NCI-H774 (cell line): ENCODE data around the gene PROK2.

Source experiments
- DNase-seq: peaks from one replicate; lab custom pipeline; 2025; lab: John Stamatoyannopoulos, UW

Gene PROK2

GRCh38 chr3:71734881-71735280 is 50.1 kb downstream of the PROK2 start:
- DNase-seq = no peak

GRCh38 chr3:71733319-71733718 is 51.6 kb downstream of the PROK2 start:
- no peak for DNase-seq

DNA sequence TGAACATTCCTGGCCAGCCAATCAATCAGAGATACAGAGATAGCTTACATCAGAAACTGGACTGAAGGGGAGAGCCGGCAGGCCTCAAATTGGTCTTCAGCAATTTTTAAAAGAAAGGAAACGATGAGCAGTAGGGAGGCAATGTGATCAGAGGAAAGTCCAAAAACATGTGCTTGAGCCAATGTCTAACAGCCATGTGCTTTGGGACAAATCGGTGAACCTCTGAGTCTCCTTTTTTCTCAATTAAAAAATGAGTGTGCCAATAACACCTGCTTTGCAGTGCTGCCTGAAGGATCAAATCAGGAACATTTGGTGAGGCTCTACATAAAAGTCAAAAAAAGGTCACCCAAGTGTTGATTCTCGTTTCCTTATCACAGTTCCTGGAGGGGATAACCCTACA is 52.3 kb downstream of the PROK2 start:
- DNase-seq = no peak

- no peak for DNase-seq
Observed at GRCh38 chr3:71728632-71729342, 56.2 kb downstream of the PROK2 start.

GRCh38 chr3:71726146-71726545 is 58.8 kb downstream of the PROK2 start:
- no peak for DNase-seq

GRCh38 chr3:71725271-71725991 is 59.5 kb downstream of the PROK2 start, which contains the start of gene EIF4E3:
Gene EIF4E3, minus strand, starts transcription at chr3:71725402. Its CDS starts 35 bp downstream, at chr3:71725367.
- DNase-seq = no peak

DNA sequence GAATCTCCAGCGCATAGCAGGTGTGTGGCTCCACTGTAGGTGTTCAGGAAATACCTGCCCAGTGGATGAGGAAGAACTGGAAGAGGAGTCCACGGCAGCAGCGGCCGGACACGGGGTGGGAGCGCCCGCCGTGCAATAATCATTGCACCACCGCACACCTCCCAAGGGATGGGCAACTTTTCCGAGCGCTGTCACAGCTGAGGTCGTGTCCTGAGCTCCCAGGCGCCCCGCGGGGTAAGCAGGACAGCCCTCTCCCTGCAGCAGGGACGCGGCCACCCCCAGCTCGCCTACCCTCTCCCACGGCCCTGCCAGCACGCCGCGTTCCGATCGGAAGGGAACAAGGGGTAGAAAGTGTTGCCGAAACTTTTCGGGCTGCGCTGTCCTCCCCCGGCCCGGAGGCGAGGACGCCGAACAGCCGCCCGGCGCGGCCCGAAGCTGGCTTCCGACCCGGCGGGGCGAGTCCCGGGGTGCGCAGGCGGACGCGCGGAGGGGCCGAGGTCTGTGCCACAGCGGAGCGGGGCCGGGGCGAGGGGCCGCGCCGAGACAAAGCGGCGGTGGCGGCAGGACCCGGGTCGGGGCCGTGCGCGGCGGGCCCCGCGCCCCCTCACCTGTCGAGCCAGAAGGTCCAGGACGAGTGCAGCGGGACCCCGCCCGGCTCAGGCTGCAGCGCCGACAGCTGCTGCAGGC is 60.2 kb downstream of the PROK2 start:
- no peak for DNase-seq

GRCh38 chr3:71724171-71724453 is 60.8 kb downstream of the PROK2 start:
- no peak for DNase-seq

DNA sequence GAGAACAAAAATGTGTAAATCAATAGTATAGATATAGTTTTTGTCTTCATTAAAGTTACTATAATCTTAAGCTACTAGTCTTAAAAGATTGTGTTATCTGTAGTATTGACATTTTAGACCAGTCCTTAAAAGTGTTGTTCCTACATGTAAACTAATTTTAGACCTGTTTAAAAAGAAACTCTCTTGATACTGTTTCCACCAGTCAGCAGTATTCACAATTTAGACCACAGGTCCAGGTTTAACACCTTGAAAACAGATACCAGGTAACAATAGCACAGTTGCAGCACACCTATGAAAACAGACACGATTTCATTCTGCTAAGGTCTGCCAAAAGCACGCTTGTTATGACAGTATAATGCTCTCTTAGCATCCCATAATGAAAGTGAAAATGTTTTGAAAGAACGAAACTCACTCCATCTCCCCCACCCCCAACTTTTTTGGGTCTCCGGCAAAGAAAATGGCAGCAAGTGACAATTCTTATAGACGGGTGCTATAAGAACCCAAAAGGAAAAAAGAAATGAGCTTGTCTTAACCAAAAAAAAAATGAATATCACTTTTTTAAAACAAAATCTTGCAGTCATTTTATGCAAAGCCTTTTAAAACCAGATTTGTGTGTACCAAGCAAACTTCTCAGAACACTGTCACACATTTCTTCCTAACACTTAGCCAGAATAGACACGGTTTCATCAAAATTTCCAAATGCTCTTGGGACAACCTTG is 61.3 kb downstream of the PROK2 start:
- no peak for DNase-seq

- no peak for DNase-seq
Observed at GRCh38 chr3:71722693-71723092, 62.3 kb downstream of the PROK2 start.
